OCI-LY3 (cell line): ENCODE data around the gene PRMT9.

Experiments
- CTCF ChIP-seq: fragments of 200-600, 300-600 bp; sonication (generic); IDR thresholded peaks from 2 replicates; pipeline ENCODE4 v1.5.1; 2014; ENCODE audit warnings: antibody characterized with exemption, low read length, low read depth
- EZH2phosphoT487 ChIP-seq: fragments of 200-600 bp; shearing (Covaris generic); IDR thresholded peaks from 2 replicates; pipeline ENCODE4 v1.6.1; 2018; ENCODE audit warnings: antibody characterized with exemption, mixed run types, low read depth

- no peak for TF ChIP-seq CTCF
- TF ChIP-seq EZH2phosphoT487, result no peak
These were observed 33.9 kb upstream of the PRMT9 start for GRCh38 chr4:147717878-147718277.
